WTC11 (cell line): ENCODE data around the gene SLC49A3. TPM values are rescaled to one million over a fixed set of nuclear protein-coding genes. Genes with fewer than 3 reads are reported as not detected.

Experiments used
- AR ChIP-seq: fragments of 250-450 bp; sonication (Bioruptor Pico); IDR thresholded peaks from 2 replicates; pipeline ENCODE4 v1.9.0; 2021; ENCODE audit warnings: mild to moderate bottlenecking
- CDX4 ChIP-seq: fragments of 250-450 bp; sonication (Bioruptor Pico); IDR thresholded peaks from 2 replicates; pipeline ENCODE4 v1.9.0; 2021; ENCODE audit warnings: moderate library complexity, mild to moderate bottlenecking, inconsistent platforms, borderline replicate concordance
- CREB1 ChIP-seq: sonication (generic); formaldehyde crosslinking; IDR thresholded peaks from 2 replicates; pipeline ENCODE4 v1.8.0; 2023; ENCODE audit warnings: mild to moderate bottlenecking, missing genetic modification reagents
- CTCF ChIP-seq: fragments of 200-600 bp; IDR thresholded peaks from 2 replicates; pipeline ENCODE4 v1.8.0; 2022; ENCODE audit warnings: antibody characterized with exemption
- E2F4 ChIP-seq: sonication (generic); formaldehyde crosslinking; IDR thresholded peaks from 2 replicates; pipeline ENCODE4 v1.8.1; 2022; ENCODE audit warnings: low read depth, mild to moderate bottlenecking, moderate library complexity, missing genetic modification reagents, borderline replicate concordance
- EMX1 ChIP-seq: fragments of 250-450 bp; sonication (Bioruptor Pico); IDR thresholded peaks from 2 replicates; pipeline ENCODE4 v1.8.0; 2021; ENCODE audit warnings: mild to moderate bottlenecking
- ETV6 ChIP-seq: sonication (generic); formaldehyde crosslinking; IDR thresholded peaks from 2 replicates; pipeline ENCODE4 v1.8.1; 2022; ENCODE audit warnings: mild to moderate bottlenecking, missing genetic modification reagents
- GRHL2 ChIP-seq: fragments of 250-450 bp; sonication (Bioruptor Pico); IDR thresholded peaks from 2 replicates; pipeline ENCODE4 v1.8.0; 2022; ENCODE audit warnings: mild to moderate bottlenecking, moderate library complexity; ENCODE audit not compliant: insufficient replicate concordance, severe bottlenecking
- HMGA2 ChIP-seq: fragments of 250-450 bp; sonication (Bioruptor Pico); IDR thresholded peaks from 2 replicates; pipeline ENCODE4 v1.4.0; 2021; ENCODE audit warnings: mild to moderate bottlenecking, moderate library complexity
- MAX ChIP-seq: sonication (generic); formaldehyde crosslinking; IDR thresholded peaks from 2 replicates; pipeline ENCODE4 v1.8.0; 2022; ENCODE audit warnings: mild to moderate bottlenecking, missing genetic modification reagents
- MLX ChIP-seq: sonication (generic); formaldehyde crosslinking; IDR thresholded peaks from 2 replicates; pipeline ENCODE4 v1.8.1; 2023; ENCODE audit warnings: mild to moderate bottlenecking, missing genetic modification reagents, moderate library complexity
- NR2C2 ChIP-seq: sonication (generic); formaldehyde crosslinking; IDR thresholded peaks from 2 replicates; pipeline ENCODE4 v1.8.0; 2022; ENCODE audit warnings: mild to moderate bottlenecking, missing genetic modification reagents
- OVOL2 ChIP-seq: fragments of 250-450 bp; sonication (Bioruptor Pico); IDR thresholded peaks from 2 replicates; pipeline ENCODE4 v1.9.0; 2021; ENCODE audit warnings: mild to moderate bottlenecking, borderline replicate concordance
- PRDM15 ChIP-seq: sonication (generic); formaldehyde crosslinking; IDR thresholded peaks from 2 replicates; pipeline ENCODE4 v1.8.0; 2022; ENCODE audit warnings: missing genetic modification reagents
- SOX15 ChIP-seq: fragments of 250-450 bp; sonication (Bioruptor Pico); IDR thresholded peaks from 2 replicates; pipeline ENCODE4 v1.9.0; 2021; ENCODE audit warnings: mild to moderate bottlenecking
- STAT6 ChIP-seq: sonication (generic); formaldehyde crosslinking; conservative IDR thresholded peaks from 2 replicates; pipeline ENCODE4 v1.8.1; 2023; ENCODE audit warnings: mild to moderate bottlenecking, low read depth, missing genetic modification reagents, moderate library complexity
- TEAD4 ChIP-seq: sonication (generic); formaldehyde crosslinking; IDR thresholded peaks from 2 replicates; pipeline ENCODE4 v1.8.0; 2022; ENCODE audit warnings: mild to moderate bottlenecking, missing genetic modification reagents
- ZNF138 ChIP-seq: sonication (generic); formaldehyde crosslinking; conservative IDR thresholded peaks from 2 replicates; pipeline ENCODE4 v1.8.1; 2022; ENCODE audit warnings: mild to moderate bottlenecking, moderate library complexity, missing genetic modification reagents
- ZNF281 ChIP-seq: sonication (generic); formaldehyde crosslinking; IDR thresholded peaks from 2 replicates; pipeline ENCODE4 v1.8.0; 2023; ENCODE audit warnings: mild to moderate bottlenecking, missing genetic modification reagents
- total RNA-seq: library from RNA; stranded (reverse); gene quantifications from 3 replicates; pipeline ENCODE4 v1.2.3, GENCODE V29; 2021

Gene SLC49A3
- total RNA-seq, 1 experiment from 2014 or later: 5.8 TPM

- TF ChIP-seq TEAD4 (CRISPR knock-in tag): no peak
- TF ChIP-seq CDX4: no peak
- no peak for TF ChIP-seq CREB1 (CRISPR knock-in tag)
- TF ChIP-seq E2F4 (CRISPR knock-in tag): no peak
- TF ChIP-seq NR2C2 (CRISPR knock-in tag): no peak
- no peak for TF ChIP-seq OVOL2
- 0 out of 2 replicates have a peak, but pooled peaks have one; percentile 35 for TF ChIP-seq PRDM15 (CRISPR knock-in tag)
- no peak for TF ChIP-seq ZNF138
- TF ChIP-seq EMX1 (CRISPR knock-in tag): no peak
- TF ChIP-seq MAX (CRISPR knock-in tag): peak; percentile 19; the same call in 1 of the 2 replicates
- no peak for TF ChIP-seq GRHL2
- TF ChIP-seq ETV6 (CRISPR knock-in tag): peak; percentile 91
- no peak for TF ChIP-seq CTCF
- TF ChIP-seq STAT6: no peak
- no peak for TF ChIP-seq AR (CRISPR knock-in tag)
- TF ChIP-seq ZNF281: no peak
- no peak for TF ChIP-seq SOX15 (CRISPR knock-in tag)
- TF ChIP-seq HMGA2 (CRISPR knock-in tag): no peak
- no peak for TF ChIP-seq MLX (CRISPR knock-in tag)
These were observed at the start of gene SLC49A3 (continued) for GRCh38 chr4:688854-689681.
